NT2/D1 (cell line): ENCODE results near the gene CDH13.

ENCODE experiments used
- SUZ12 ChIP-seq: IDR thresholded peaks from 2 replicates; pipeline ENCODE4 v1.6.1; 2011; ENCODE audit not compliant: insufficient read length, insufficient read depth; ENCODE audit errors: extremely low read depth
- YY1 ChIP-seq: IDR thresholded peaks from 2 replicates; pipeline ENCODE4 v1.6.1; 2011; ENCODE audit not compliant: insufficient read length, insufficient read depth
- ZNF274 ChIP-seq: IDR thresholded peaks from 2 replicates; pipeline ENCODE4 v1.6.1; 2011; ENCODE audit warnings: mild to moderate bottlenecking, low read depth, low read length

DNA sequence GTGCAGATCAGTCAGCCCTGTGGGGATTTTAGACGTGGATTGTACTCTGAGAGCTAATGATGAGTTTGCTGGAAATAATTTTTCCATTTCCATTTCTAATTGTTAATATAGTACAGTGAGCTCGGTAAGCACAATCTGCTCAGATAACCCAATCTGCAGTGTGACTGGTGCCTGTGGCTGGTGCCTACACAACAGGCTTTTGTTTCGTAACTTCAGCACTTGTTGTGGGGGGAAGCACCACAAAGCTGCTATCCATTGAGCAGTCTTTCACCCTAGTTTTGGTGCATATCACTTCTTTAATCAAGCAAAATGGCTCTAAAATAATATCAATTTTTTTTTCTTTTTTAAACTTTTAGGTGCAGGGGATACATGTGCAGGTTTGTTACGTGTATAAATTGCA, 646.1 kb downstream of the CDH13 start:
- no peak for TF ChIP-seq YY1
- TF ChIP-seq SUZ12, result no peak
- no peak for TF ChIP-seq ZNF274
